UCSD-AML1 (cell line): Measurements from ENCODE around the gene ADSS1.
"Not testable (repeated sequence)": the region's sequence is repeated elsewhere in the genome, so short reads cannot be mapped to it uniquely, and the experiment has no call there.

Source experiments
- DNase-seq: peaks from one replicate; lab custom pipeline; 2025; ENCODE audit not compliant: unreplicated experiment; lab: John Stamatoyannopoulos, UW

ADSS1 gene

DNA sequence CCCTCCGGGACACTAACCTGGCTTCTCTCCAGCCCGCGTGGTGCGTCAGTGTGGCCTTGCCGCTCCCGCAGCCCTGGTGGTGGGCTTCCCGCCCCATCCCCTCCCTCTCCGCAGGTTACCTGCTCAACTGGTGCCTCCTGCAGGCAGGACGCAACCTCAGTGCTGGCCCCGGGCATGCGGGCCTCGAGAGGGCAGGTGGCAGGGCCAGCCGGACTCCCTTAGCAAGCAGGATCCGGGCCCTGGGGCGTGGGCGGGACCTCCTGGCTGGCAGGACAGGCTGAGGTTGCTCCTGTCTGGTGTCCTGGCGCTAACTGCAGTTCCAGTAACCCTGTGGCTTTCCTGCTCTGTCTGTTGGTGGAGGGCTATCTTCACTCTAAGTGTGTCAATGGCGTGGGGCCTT, 8.6 kb upstream of the ADSS1 start:
- DNase-seq = no peak

DNA sequence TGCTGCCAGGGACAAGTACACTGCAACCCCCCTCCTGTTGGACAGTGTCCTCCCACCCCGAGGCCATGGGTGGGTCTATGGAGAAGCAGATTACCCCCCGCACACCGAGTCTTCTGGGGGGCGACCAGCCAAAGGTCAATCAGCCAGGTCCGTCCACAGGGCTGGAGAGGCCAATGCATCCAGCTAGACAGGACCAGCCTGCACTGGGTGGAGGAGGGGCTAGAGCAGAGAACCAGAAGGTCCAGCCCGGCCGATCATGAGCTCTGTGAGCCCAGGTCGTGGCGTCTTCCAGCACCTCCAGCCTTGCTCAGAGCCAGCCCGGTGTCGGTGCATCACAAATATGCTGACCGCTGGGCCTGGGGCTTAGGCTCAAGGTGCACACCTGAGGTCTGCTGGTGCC, 8.2 kb upstream of the ADSS1 start:
- DNase-seq = no peak

DNA sequence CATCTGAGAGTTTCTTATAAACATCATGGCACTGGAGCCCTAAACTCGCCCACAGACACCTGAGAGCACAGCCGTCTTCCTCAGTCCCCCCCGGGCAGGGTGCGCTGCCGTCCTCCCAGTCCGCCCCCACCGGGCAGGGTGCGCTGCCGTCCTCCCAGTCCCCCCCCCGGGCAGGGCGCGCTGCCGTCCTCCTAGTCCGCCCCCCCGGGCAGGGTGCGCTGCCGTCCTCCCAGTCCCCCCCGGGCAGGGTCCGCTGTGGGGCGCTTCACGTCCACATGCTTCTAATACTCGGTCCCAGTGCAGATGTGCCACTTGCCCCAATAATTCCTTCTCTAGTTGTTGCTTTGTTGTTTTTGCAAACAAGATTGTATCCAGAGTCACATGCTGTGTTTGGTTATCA, 6.9 kb upstream of the ADSS1 start:
- no peak for DNase-seq

DNA sequence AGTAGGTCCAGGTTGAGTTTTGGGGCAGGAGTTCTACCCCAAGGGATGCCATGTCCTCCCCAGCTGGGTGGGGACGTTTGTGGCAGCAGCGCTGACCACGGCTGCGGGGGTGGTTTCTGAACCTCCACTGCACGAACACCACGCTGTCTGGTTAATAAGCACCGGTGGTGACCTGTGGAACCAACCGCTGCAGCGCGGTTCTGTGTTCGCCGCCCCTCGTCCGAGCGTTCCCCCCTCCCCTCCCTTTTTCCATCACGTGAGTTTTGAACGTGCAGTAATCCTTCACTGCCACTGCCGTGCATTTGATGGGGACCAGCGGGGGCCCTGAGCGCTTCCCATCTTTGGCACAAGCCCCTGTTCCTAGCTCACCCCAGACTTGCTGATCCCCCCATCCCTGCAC, 6.4 kb upstream of the ADSS1 start:
- DNase-seq = no peak

DNA sequence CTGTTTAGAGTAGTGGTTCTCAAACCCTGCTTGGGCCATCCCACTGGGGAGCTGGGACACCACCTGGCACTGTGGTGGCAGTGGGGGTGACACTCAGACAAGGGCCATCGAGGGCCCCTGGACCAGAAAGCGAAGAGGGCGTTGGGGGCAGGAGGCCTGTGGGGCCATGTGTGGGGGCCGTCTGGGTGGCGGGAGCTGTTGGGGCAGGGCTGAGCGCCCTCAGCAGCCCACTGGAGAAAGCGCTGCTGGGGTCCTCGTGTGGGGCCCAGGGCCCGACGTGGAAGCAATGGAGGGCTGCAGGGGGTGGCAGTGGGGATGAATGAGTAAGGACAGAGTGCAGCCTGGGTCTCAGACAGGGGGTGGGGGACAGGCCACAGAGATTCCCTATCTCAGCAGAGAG, 5.9 kb upstream of the ADSS1 start:
- no peak for DNase-seq

DNA sequence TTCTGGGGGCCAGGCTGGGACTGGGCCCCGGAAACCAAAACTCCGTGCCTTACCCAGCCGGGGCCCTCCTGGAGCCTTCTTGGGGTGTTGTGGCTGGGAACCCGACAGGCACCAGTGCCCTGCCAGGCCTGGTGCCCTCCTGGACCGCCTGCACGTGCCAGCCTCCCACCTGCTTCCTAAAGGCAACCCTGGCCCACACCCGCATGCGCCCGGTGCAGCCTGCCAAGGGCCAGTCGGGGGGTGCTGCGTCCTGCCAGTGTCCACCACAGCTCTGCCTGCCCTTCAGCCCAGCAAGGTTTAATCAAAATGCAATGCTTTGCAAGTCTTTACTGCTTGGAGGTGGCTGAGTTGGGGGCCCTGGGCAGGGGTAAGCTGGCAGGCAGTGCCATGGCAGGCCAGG, 5.2 kb upstream of the ADSS1 start:
- DNase-seq = no peak

DNA sequence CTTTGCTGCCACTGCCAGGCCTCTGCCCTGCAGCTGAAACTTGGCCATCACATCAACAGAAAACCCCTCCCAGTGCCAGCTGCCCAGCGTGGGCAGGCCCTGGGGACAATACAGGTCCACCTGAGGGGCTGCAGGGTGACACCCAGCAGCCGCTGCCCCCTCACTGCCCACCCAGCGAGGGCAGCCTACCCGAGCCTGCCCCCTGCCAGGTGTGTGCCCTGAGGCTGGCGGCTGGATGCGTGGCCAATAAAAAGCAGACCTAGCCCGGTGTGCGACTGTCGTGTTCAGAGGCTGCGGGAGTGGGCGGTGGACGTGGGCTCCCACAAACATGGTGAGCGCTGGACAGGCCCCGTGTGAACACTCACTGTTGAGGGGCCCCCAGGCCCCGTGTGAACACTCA, 4.7 kb upstream of the ADSS1 start:
- DNase-seq = no peak

DNA sequence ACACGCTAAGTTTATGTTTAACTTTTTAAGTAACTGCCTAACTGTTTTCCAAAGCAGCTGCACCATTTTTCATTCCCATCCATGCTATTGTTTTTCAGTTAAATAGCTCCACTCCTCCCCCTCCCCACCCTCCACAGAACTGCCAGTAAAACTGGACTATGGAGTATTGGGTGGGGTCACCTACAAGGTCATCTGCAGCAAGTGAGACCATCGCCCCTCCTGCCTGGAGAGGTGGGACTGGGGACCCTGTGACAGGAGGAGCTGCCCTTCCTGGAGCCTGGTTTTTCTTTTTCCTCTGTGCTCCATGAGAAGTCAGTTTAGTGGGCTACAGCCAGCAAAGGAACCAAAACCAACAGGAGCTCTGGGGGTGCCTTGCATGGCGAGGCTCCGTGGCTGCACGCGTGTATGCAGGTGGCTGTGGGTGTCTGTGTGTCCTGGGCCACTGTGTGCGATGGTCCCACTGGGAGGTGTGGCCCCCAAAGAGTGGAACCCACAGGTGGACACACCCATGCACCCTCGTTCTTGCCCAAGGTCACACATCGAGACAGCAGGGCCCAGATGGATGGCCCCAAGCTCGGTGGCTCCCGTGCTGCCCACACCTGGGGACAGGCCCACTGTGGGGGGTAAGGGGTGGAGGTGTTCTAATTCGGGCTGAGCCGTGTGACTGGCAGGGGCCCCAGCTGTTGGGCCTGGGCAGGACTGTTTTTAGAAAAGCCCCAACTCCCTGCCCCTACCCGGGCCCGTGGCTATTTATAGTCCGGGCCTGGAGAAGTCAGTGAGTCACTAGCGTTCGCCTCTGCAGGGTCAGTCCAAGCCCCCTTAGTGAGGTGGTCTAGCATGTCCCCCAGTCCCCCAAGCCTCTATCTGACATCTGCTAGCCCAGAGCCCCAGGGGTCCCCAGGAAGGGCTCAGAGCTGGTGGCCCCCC, 2.3 kb upstream of the ADSS1 start:
- no peak for DNase-seq

DNA sequence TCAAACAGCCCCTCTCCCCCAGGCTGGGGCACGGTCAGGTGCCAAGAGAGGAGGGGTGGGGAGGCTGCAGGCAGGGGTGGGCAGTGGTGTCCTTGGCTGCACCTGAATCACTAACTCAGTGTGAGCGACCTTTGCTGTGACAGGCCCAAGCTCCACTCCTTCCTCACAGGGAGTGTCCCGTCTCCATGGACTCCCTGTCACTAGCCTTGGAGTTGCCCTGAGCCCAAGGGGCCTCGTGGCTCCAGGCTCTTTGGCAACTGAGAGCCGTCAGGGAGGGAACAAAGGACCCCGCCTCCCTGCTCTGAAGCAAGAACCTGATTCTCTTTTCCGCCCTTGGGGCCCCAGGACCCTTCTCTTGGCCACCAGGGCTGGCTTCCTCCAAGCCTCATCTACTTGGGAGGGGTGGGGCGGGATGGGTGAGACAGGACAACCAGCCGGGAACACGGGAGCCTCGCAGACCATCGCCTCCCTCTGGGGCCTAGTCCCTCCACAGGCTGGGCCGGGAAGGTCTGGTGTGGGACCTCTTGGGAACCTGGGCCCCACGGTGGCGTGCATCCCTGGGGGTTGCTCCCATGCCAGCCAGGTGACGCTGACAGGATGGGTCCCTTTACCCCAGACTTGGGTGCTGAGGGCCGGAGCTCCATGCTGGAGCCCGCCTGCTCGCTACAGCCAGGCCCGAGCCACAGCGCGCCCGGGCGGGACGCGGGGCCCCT, 935 bp upstream of the ADSS1 start:
- DNase-seq = no peak

DNA sequence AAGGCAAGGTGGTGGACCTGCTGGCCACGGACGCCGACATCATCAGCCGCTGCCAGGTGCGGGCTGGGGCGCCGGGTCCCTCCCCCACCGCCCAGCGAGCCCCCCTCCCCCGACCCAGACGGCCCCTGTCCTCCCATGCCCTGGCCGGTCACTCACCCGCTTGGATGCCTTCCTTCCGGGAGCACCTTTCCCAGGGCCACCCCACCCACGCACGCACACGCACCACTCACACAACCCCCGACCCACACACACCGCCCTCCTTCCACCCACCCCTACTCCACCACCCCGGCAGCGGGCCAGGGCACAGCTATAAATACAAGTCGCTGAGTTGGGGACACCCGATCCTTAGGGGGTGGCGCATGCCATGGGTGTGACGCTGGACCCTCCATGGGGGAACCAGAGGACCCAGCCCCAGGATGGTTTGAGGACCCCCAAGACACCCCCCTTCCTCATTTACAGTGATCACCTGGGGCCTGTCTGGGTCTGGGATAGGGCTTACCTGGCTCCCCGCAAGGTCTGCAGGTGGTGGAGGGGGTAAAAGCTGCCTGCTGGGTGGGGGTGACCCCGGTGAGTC, 465 bp downstream of the ADSS1 start:
- DNase-seq = no peak

DNA sequence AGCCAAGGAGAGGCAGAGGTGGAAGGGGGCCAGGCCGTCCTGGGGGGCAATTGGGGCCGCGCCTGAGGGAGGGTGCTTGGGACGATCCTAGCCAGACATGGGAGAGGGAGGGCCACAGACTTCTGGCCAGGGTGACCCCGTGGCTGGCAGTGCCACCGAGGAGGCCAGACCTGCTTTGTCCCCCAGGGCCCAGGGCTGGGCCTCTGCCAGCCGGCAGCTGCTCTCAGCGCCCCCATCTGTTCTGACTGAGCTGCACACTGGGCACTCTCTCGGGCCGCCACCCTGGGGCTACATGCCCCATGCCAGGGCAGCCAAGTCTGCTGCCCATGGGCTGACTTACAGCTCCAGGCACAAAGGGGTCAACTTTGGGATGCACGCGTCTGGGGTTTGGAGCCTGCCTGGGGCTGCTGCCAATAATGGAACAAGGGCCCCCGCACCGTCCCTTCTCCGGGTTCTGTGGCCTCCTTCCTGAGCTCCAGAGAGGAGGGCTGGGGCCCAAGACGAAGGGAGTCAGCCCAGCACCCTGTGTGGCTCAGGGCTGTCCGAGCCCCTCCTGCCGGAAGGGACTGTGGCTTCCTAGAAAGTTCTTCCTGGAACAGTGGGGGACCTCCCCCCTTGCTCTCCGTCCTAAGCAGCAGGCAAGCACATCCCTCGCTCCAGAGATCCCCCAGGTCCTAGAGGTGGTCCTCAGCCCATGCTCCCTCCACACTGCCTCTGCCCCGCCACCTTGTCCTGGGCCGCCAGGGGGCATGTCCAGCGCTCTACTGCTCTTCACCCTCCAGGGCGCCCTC, 1.1 kb downstream of the ADSS1 start:
- DNase-seq = peak; percentile 67

DNA sequence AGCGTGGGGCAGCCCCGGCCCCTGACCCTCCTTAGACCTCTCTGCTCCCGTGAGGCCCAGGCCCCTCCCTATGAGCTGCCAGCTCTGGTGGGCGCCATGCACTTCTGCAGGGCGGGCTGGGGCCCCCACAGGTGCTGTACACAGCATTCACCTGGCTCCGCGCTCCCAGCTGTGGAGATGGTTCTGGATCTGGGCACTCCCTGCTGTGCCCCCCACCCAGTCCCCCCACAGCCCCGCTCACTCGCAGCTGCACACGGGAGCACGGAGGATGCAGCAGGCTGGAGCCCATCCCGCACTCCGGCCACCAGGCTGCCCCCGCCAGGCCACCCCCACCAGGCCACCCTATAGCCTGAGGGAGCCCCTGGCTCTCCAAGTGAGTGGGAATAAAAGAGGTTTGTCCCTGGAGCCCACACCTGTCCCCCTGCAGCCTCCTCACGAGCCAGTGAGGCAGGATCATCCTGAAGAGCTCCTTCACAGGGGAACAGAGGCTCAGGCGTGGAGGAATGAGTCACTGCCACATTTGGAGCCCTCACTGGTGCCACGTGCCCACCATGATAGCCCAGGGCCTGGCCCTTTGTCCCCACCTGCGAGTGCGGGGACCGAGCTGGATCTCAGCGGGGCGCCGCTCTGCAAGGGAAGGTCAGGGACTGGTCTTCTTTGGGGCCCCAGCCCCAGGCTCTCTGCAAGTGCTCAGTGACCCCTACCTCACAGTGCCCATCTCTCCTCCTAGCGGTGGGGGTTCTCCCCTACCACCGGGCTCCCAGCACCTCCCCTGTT, 1.9 kb downstream of the ADSS1 start:
- no peak for DNase-seq

DNA sequence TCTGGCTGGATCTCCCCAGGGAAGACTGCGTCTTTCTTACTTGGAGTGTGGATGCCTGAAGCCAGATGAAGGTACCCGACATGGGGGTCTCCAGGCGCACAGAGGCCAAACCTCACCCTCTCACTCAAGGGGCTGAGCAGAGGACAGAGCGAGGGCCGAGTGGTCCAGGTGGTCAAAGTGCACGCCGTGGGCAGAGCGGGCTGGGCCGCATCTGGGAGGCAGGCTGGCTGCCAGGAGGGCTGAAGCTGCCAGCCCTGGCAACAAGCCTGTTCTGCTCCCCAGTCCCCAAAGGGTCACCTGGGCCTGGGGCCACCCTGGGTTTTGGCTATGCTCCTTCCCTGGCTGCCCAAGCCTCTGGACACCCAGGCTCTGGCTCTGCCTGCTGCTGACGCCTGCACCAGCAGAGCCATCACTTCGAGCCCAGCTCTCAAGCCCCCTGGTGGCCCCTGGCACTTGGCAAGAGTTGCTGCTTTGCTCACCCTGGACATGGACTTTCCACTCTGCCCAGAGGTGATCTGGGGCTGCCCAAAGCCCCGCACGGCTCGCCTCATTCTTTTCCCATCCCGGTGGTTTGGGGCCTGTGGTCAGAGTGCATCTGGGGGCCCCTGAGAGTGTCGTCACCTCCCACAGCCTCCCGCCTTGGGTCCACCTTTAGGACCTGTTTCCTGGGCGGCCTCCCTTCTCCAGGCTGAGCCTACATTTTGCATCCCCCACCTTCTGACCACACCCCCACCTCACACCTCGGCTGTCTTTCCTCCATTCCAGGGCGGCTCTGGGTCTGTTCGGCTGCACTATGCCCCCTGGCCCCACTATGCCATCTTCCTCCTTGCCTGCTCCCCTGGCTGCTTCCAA, 2.8 kb downstream of the ADSS1 start:
- DNase-seq = no peak

DNA sequence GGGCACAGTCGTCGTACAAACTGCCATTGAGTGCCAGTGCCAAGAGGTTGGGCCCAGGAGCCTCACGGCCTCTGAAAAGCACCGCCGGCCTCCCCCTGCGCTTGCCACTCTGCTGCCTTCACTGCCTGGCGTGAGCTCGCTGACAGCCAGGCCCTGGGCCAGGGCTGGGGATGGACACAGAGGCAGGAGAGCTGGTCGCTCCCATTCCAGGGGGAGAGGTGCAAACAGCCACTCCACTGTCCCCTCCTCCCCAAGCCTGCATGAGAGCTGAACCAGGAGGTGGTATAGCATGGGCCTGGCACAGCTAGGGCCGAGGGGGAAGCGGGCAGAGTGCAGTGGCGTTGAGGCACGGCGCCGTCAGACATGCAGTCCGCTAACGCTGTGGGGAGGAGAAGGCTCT, 4.6 kb downstream of the ADSS1 start:
- no peak for DNase-seq

DNA sequence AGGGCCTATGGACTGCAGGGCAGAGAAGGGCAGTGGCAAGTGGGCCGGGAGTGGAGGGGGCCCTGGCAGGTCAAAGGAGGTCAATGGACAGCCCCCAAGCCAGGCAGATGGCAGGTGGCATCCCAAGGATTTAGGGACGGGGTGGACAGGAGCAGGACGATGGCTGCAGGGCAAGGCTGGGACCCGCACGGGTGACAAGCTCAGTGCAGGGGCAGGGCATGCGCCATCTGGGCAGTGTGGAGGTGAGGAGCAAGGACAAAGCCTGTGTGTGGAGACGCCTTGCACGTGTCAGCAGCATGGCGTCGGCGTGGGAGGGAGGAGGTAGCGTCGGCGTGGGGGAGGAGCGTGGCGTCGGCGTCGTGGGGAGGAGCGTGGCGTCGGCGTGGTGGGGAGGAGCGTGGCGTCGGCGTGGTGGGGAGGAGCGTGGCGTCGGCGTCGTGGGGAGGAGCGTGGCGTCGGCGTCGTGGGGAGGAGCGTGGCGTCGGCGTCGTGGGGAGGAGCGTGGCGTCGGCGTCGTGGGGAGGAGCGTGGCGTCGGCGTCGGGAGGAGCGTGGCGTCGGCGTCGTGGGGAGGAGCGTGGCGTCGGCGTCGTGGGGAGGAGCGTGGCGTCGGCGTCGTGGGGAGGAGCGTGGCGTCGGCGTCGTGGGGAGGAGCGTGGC, 5.3 kb downstream of the ADSS1 start:
- not testable (repeated sequence) for DNase-seq

DNA sequence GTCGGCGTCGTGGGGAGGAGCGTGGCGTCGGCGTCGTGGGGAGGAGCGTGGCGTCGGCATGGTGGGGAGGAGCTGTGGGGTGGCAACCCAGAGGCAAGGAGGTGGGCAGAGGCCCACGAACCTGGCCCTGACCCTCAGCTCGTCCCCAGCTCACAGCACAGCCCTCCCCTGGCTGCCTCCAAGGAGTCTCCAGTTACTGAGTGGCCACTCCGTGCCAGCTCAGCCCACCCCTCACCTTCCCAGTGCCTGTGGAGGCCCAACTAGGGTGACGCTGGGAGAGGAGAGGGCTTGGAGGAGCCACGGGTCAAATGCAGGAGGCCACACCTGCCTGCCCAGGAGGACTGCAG, 5.8 kb downstream of the ADSS1 start:
- no peak for DNase-seq

DNA sequence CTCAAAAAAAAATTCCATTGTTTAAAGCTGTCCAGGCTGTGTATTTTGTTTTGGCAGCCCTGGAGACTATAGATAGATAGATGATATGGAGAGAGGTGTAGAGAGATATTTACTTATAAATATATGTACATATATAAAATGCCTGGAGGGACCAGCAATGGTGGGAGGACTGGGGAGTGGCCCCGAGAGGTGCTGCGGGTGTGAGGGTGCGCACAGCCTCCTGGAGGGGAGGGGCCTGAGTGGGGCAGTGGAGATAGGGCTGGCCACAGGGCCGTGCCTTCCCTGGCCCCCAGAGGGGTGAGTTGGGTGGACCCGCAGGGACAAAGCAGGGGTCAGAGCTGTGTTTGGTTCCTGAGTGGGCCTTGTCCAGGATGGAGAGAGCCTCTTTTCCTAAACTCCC, 6.5 kb downstream of the ADSS1 start:
- no peak for DNase-seq

DNA sequence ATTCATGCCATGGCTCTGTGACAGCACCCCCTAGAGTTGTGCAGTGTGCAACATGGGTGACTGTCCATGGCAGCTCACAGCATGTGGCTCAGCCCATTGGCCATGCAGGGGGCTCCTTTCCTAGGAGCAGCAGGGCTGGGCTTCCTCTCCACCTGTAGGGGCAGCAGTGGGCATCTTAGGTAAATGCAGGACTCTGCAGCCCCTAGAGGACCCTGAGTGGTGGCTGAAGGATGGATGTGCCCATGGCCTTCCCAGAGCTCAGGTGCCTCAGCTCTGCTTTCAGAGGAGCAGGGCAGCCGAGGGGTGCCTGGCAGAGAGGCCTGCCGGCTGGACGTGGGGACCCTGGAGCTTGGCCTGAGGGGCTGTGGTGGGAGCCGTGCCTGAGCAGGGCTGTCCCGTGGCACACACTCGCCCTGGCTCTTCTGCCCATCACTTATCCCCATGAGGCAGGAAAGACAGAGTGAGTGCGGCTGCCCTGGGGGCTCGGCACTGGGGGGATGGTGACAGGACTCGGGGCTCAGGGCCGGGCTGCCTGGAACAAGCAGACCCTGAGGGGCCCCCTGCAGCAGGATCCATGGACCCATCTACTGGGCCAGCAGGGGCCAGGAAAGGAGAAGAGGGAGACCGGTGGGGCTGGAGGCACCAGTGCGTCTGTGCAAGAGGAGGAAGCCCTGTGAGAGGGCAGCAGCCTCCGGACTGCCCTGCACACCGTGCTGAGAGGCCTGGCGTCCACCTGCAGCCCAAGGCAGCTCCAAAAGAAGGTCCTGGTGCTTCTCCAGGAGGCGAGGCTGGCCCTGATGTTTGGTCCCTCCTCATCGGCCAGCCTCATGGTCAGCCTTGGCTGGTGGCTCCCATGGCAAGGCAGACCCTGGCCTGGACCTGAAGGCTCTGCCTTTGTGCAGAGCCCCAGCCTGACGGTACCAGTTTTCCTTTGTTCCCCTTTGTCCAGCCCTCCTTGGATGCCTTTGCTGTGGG, 7.6 kb downstream of the ADSS1 start:
- DNase-seq = no peak
